H1 (cell line): Measurements from ENCODE around the gene ATG16L2. TPM values are rescaled to one million over a fixed set of nuclear protein-coding genes. Genes with fewer than 3 reads are reported as not detected.

Source experiments
- CTCF ChIA-PET: fragments of 300-600 bp; sonication (Branson Sonifier 250); formaldehyde crosslinking; loops from one replicate; lab custom pipeline; 2021; ENCODE audit not compliant: partially characterized antibody; lab: Charles Lee
- POLR2A ChIA-PET: fragments of 300-600 bp; sonication (Branson Sonifier 250); formaldehyde crosslinking; loops from one replicate; lab custom pipeline; 2021; ENCODE audit warnings: inconsistent platforms; ENCODE audit not compliant: partially characterized antibody; lab: Charles Lee
- DNase-seq, 2 experiments: peaks; one replicate each; pipeline versions ENCODE4 v3.0.0 to v3.0.0-alpha.2; 2010 to 2022; ENCODE audit warnings: low spot score in 2 of 2, low read depth in 1 of 2, mixed read lengths in 1 of 2
- FAIRE-seq: peaks from 2 replicates; lab custom pipeline; 2011; peaks lifted over from hg19 to GRCh38; lab: Jason Lieb, UNC
- H2AFZ ChIP-seq: 2 replicates; pipeline ENCODE4 v1.8.1; 2012; ENCODE audit warnings: low read length, inconsistent platforms
- H2AK5ac ChIP-seq: 2 replicates; pipeline ENCODE4 v1.6.1; 2013; ENCODE audit warnings: low read depth, low read length
- H2BK120ac ChIP-seq: replicated peaks from 2 replicates; pipeline ENCODE3; 2013; ENCODE audit warnings: low read depth, low read length, inconsistent platforms
- H2BK12ac ChIP-seq: 2 replicates; pipeline ENCODE4 v1.6.1; 2013; ENCODE audit warnings: low read depth, low read length
- H2BK15ac ChIP-seq: 2 replicates; pipeline ENCODE4 v1.6.1; 2013; ENCODE audit warnings: low read length
- H2BK20ac ChIP-seq: 2 replicates; pipeline ENCODE4 v1.6.1; 2013; ENCODE audit warnings: low read length
- H2BK5ac ChIP-seq: 2 replicates; pipeline ENCODE4 v1.6.1; 2013; ENCODE audit warnings: low read depth, low read length
- H3K14ac ChIP-seq: 2 replicates; pipeline ENCODE4 v1.6.1; 2013; ENCODE audit warnings: inconsistent platforms; ENCODE audit not compliant: insufficient read length
- H3K18ac ChIP-seq: 2 replicates; pipeline ENCODE4 v1.6.1; 2013; ENCODE audit warnings: low read length; ENCODE audit errors: extremely low read depth
- H3K23ac ChIP-seq: 2 replicates; pipeline ENCODE4 v1.6.1; 2013; ENCODE audit warnings: inconsistent platforms; ENCODE audit not compliant: insufficient read length
- H3K23me2 ChIP-seq: 2 replicates; pipeline ENCODE4 v1.6.1; 2013; ENCODE audit warnings: low read depth, low read length
- H3K27ac ChIP-seq: 2 replicates; pipeline ENCODE4 v1.6.1; 2011; ENCODE audit warnings: low read depth, low read length, inconsistent platforms
- H3K27me3 ChIP-seq, 4 experiments: replicated peaks in 1 of 4; 1 replicate in 1 of 4; 2 replicates in 3 of 4; pipeline versions ENCODE4 v1.6.1 to v1.8.1; 2011 to 2013; ENCODE audit warnings: low read length in 3 of 4, mild to moderate bottlenecking in 3 of 4, inconsistent platforms in 2 of 4, mixed read lengths in 2 of 4, moderate library complexity in 1 of 4; ENCODE audit not compliant: control insufficient read depth in 3 of 4, insufficient read depth in 3 of 4; ENCODE audit errors: extremely low read depth in 1 of 4
- H3K36me3 ChIP-seq, 4 experiments: 2 replicates each; pipeline versions ENCODE4 v1.6.1 to v1.8.1; 2011 to 2013; ENCODE audit warnings: mild to moderate bottlenecking in 4 of 4, low read length in 3 of 4, moderate library complexity in 2 of 4, control low read depth in 1 of 4, inconsistent platforms in 1 of 4; ENCODE audit not compliant: insufficient read depth in 4 of 4, control insufficient read depth in 2 of 4
- H3K4ac ChIP-seq: replicated peaks from 2 replicates; pipeline ENCODE3; 2013; ENCODE audit warnings: low read length, low read depth, mixed read lengths, inconsistent platforms; ENCODE audit not compliant: insufficient read length
- H3K4me1 ChIP-seq, 4 experiments: replicated peaks in 1 of 4; 1 replicate in 1 of 4; 2 replicates in 3 of 4; pipeline versions ENCODE4 v1.6.1 to v1.8.1; 2011 to 2013; ENCODE audit warnings: low read length in 3 of 4, inconsistent platforms in 2 of 4, mixed read lengths in 1 of 4; ENCODE audit not compliant: insufficient read depth in 4 of 4, control insufficient read depth in 3 of 4
- H3K4me2 ChIP-seq, 2 experiments: 2 replicates each; pipeline versions ENCODE4 v1.6.1 to v1.8.1; 2011 to 2013; ENCODE audit warnings: low read depth in 2 of 2, low read length in 2 of 2, control low read depth in 1 of 2, inconsistent platforms in 1 of 2, mild to moderate bottlenecking in 1 of 2; ENCODE audit not compliant: insufficient read depth in 1 of 2
- H3K4me3 ChIP-seq, 4 experiments: fragments of 200-600, 300-600 bp in 1 of 4; sonication (generic), shearing (Covaris generic), sonication (Bioruptor Twin) in 1 of 4; 2 replicates each; pipeline versions ENCODE4 v1.5.1 to v1.8.1; 2011 to 2016; ENCODE audit warnings: low read length in 4 of 4, low read depth in 3 of 4, control low read depth in 2 of 4, inconsistent platforms in 2 of 4, mild to moderate bottlenecking in 2 of 4, mixed read lengths in 1 of 4, moderate library complexity in 1 of 4; ENCODE audit not compliant: insufficient read depth in 2 of 4; ENCODE audit errors: extremely low read depth in 1 of 4
- H3K56ac ChIP-seq: replicated peaks from 2 replicates; pipeline ENCODE3; 2013; ENCODE audit warnings: low read depth, mild to moderate bottlenecking, mixed read lengths, low read length, inconsistent platforms; ENCODE audit not compliant: insufficient read length
- H3K79me1 ChIP-seq: 2 replicates; pipeline ENCODE4 v1.6.1; 2013; ENCODE audit warnings: low read depth, low read length, control low read depth
- H3K79me2 ChIP-seq, 2 experiments: 2 replicates each; pipeline versions ENCODE4 v1.6.1 to v1.8.1; 2012 to 2013; ENCODE audit warnings: low read length in 2 of 2, mild to moderate bottlenecking in 2 of 2, inconsistent platforms in 1 of 2; ENCODE audit not compliant: insufficient read depth in 2 of 2, control insufficient read depth in 1 of 2
- H3K9ac ChIP-seq, 4 experiments: replicated peaks in 1 of 4; 1 replicate in 1 of 4; 2 replicates in 3 of 4; pipeline versions ENCODE4 v1.6.1 to v1.8.1; 2011 to 2013; ENCODE audit warnings: low read depth in 3 of 4, low read length in 3 of 4, control low read depth in 2 of 4, mild to moderate bottlenecking in 2 of 4, moderate library complexity in 2 of 4, inconsistent platforms in 1 of 4; ENCODE audit errors: extremely low read depth in 1 of 4
- H3K9me3 ChIP-seq, 2 experiments: 2 replicates each; pipeline versions ENCODE4 v1.6.1 to v1.8.1; 2012 to 2013; ENCODE audit warnings: mild to moderate bottlenecking in 2 of 2, moderate library complexity in 2 of 2, control low read depth in 1 of 2, inconsistent platforms in 1 of 2, low read depth in 1 of 2, low read length in 1 of 2, mixed read lengths in 1 of 2; ENCODE audit not compliant: insufficient read depth in 2 of 2
- H4K20me1 ChIP-seq, 2 experiments: replicated peaks in 1 of 2; 2 replicates each; pipeline versions ENCODE3 to v1.8.1; 2011 to 2013; ENCODE audit warnings: inconsistent platforms in 2 of 2, low read length in 2 of 2, mild to moderate bottlenecking in 1 of 2; ENCODE audit not compliant: insufficient read depth in 2 of 2, control insufficient read depth in 1 of 2
- H4K5ac ChIP-seq: 2 replicates; pipeline ENCODE4 v1.6.1; 2013; ENCODE audit warnings: low read length, low read depth, mixed read lengths, inconsistent platforms; ENCODE audit not compliant: insufficient read length
- H4K8ac ChIP-seq: 2 replicates; pipeline ENCODE4 v1.8.0; 2013; ENCODE audit warnings: mild to moderate bottlenecking, moderate library complexity, low read length, inconsistent platforms; ENCODE audit not compliant: insufficient read depth; ENCODE audit errors: extremely low read depth
- H4K91ac ChIP-seq: replicated peaks from 2 replicates; pipeline ENCODE3; 2013; ENCODE audit warnings: low read length, mixed read lengths, inconsistent platforms; ENCODE audit not compliant: insufficient read length
- ASH2L ChIP-seq: fragments of 200-600, 300-600 bp; sonication (generic); IDR thresholded peaks from one replicate; pipeline ENCODE4 v1.7.1; 2017; ENCODE audit warnings: low read length
- CREB1 ChIP-seq: IDR thresholded peaks from 2 replicates; pipeline ENCODE4 v1.6.1; 2012; ENCODE audit warnings: inconsistent platforms
- CTBP2 ChIP-seq: IDR thresholded peaks from 2 replicates; pipeline ENCODE4 v1.7.0; 2011; ENCODE audit warnings: borderline replicate concordance, mild to moderate bottlenecking, moderate library complexity, mixed read lengths, low read length; ENCODE audit not compliant: insufficient read depth, insufficient read length
- E2F6 ChIP-seq: IDR thresholded peaks from 2 replicates; pipeline ENCODE4 v1.6.1; 2012; ENCODE audit warnings: inconsistent platforms
- EP300 ChIP-seq, 2 experiments: IDR thresholded peaks; 1 replicate in 1 of 2; 2 replicates in 1 of 2; pipeline ENCODE4 v1.6.1; 2011 to 2012; ENCODE audit warnings: low read depth in 2 of 2, low read length in 2 of 2, mild to moderate bottlenecking in 2 of 2, borderline replicate concordance in 1 of 2, inconsistent platforms in 1 of 2, moderate library complexity in 1 of 2
- HDAC2 ChIP-seq, 2 experiments: fragments of 300-600 bp in 1 of 2; sonication (generic) in 1 of 2; IDR thresholded peaks; 2 replicates each; pipeline ENCODE4 v1.6.1; 2011 to 2012; ENCODE audit warnings: low read depth in 2 of 2, low read length in 2 of 2, mild to moderate bottlenecking in 2 of 2, moderate library complexity in 2 of 2, borderline replicate concordance in 1 of 2, inconsistent platforms in 1 of 2
- KDM1A ChIP-seq: fragments of 200-600, 300-600 bp; sonication (generic); IDR thresholded peaks from 2 replicates; pipeline ENCODE4 v1.7.1; 2016; ENCODE audit warnings: mild to moderate bottlenecking, low read length, borderline replicate concordance
- KDM4A ChIP-seq: IDR thresholded peaks from one replicate; pipeline ENCODE4 v1.7.1; 2012; ENCODE audit warnings: low read depth, mild to moderate bottlenecking, moderate library complexity, low read length, inconsistent platforms; ENCODE audit not compliant: severe bottlenecking
- MAFK ChIP-seq: IDR thresholded peaks from 2 replicates; pipeline ENCODE4 v1.6.1; 2012; ENCODE audit warnings: low read depth, mild to moderate bottlenecking, improper control_type of control experiment, low read length
- RNF2 ChIP-seq: fragments of 200-900, 300-1000 bp; sonication (generic); IDR thresholded peaks from 2 replicates; pipeline ENCODE4 v1.7.1; 2016; ENCODE audit warnings: borderline replicate concordance, low read depth, mild to moderate bottlenecking, antibody characterized with exemption, low read length; ENCODE audit not compliant: poor library complexity, severe bottlenecking; ENCODE audit errors: missing control alignments
- SIX5 ChIP-seq: IDR thresholded peaks from 2 replicates; pipeline ENCODE4 v1.6.1; 2011; ENCODE audit warnings: mild to moderate bottlenecking, low read depth, low read length
- SP1 ChIP-seq: IDR thresholded peaks from 2 replicates; pipeline ENCODE4 v1.6.1; 2011; ENCODE audit warnings: low read depth, low read length
- TEAD4 ChIP-seq: IDR thresholded peaks from 2 replicates; pipeline ENCODE4 v1.6.1; 2012; ENCODE audit warnings: low read depth, low read length, inconsistent platforms, mixed read lengths
- WGBS, 2 experiments: shearing (Covaris generic) in 1 of 2; methylation state at CpG; one replicate each; pipeline versions ENCODE4 v1.1.6 to v1.1.7; 2013 to 2015; ENCODE audit warnings: low lambda C conversion rate in 2 of 2, mixed read lengths in 2 of 2, inconsistent platforms in 1 of 2, low coverage in 1 of 2, missing lambda C conversion rate in 1 of 2; ENCODE audit not compliant: insufficient replicate concordance in 2 of 2, insufficient coverage in 1 of 2, insufficient read length in 1 of 2; ENCODE audit errors: extremely low coverage in 1 of 2, missing lambda C conversion rate in 1 of 2; 5-methylcytosine and 5-hydroxymethylcytosine counted together
- polyA plus RNA-seq, 7 experiments: library from polyadenylated mRNA; depleted of rRNA in 3 of 7; stranded (reverse) in 5 of 7; unstranded in 2 of 7; fragments of >200 nt in 5 of 7; fragments of 200-250 nt in 2 of 7; gene quantifications; 1 replicate in 5 of 7; 2 replicates in 1 of 7; 4 replicates in 1 of 7; pipeline versions ENCODE4 v1.2.1 to v1.2.3, GENCODE V29; 2011 to 2013; ENCODE audit warnings: missing spikeins in 2 of 7, mixed read lengths in 2 of 7
- total RNA-seq: library from RNA; stranded (reverse); fragmentation: NEBNext Ultra II Directional; extraction: Animal tissue kit (Norgen Biotek cat#: 25700); gene quantifications from 2 replicates; pipeline ENCODE4 v1.2.1, GENCODE V29; 2021

Gene ATG16L2
- total and polyA plus RNA-seq, 2 of the 8 experiments (the other 6 are each of a cell fraction or from before 2014, with no cell fraction given): 11.0 to 18.5 TPM

DNA sequence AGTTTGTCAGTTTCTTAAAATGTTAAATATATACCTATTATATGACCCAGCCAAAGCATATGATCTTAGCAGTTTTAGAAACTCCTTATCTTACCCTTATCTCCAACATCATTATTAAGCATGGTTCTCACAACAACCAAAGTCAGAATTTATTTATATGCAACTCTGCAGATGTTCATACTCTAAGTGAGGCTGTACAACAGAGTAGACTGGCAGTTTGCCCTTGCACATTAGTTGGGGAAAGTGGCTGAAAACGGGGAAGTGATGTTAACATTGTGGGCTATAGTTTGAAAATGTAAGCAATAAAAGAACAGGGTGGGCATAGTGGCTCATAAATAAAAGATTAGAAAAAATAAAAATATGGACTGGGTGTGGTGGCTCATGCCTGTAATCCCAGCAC lies 49.7 kb downstream of the ATG16L2 start:
- Histone ChIP-seq H4K8ac (no peak overlapping the region), H3K4me3 (no peak overlapping the region), H2BK5ac (no peak overlapping the region), H2AK5ac (no peak overlapping the region), H2BK20ac (no peak overlapping the region), H4K91ac (no peak overlapping the region), H3K4ac (no peak overlapping the region), H2BK120ac (no peak overlapping the region), H3K36me3 (no peaks in the 10 kb centered on the region), H4K5ac (no peak overlapping the region), H3K79me2 (no peaks in the 10 kb centered on the region), H3K79me1 (no peaks in the 10 kb centered on the region), H3K9me3 (no peaks in the 10 kb centered on the region), H2BK12ac (no peak overlapping the region), H3K56ac (no peak overlapping the region), H2AFZ (no peak overlapping the region), H3K27ac (no peak overlapping the region), H3K4me1 (no peaks in the 10 kb centered on the region), H3K23ac (no peak overlapping the region), H3K18ac (no peak overlapping the region), H2BK15ac (no peak overlapping the region), H3K4me2 (no peak overlapping the region), H4K20me1 (no peaks in the 10 kb centered on the region), H3K14ac (no peak overlapping the region), H3K27me3 (no peaks in the 10 kb centered on the region), H3K9ac (no peak overlapping the region), H3K23me2 (no peaks in the 10 kb centered on the region)
- FAIRE-seq (no peak), DNase-seq (no peak)
- CTCF ChIA-PET: interaction anchor here (1.8 kb wide), 1 partner anchor 11 kb away, joined by 8 read pairs; no protein-coding TSS in a partner anchor
- POLR2A ChIA-PET: no interaction called here
- WGBS, 2 experiments: 84% methylated on average over 1 of the region's 1 CpG; no CpG with 5 or more reads in 1 of the 2 experiments
- no peak for TF ChIP-seq KDM1A
- no peak for TF ChIP-seq HDAC2 (IDR thresholded peaks at IDR 0.05; ENCODE audit: borderline replicate concordance in 1 of 2, low read depth in 2 of 2, low read length in 2 of 2)
- TF ChIP-seq TEAD4: no peak
- TF ChIP-seq KDM4A: no peak
- no peak for TF ChIP-seq MAFK
- TF ChIP-seq ASH2L: no peak
- no peak for TF ChIP-seq CREB1
- no peak for TF ChIP-seq CTBP2
- no peak for TF ChIP-seq E2F6
- no peak for TF ChIP-seq RNF2
- TF ChIP-seq EP300 (IDR thresholded peaks at IDR 0.05; ENCODE audit: borderline replicate concordance in 1 of 2, low read depth in 2 of 2, low read length in 2 of 2): no peak
- TF ChIP-seq SP1: no peak
- no peak for TF ChIP-seq SIX5
